GM20000 (cell line): ENCODE results near the gene ATE1.
A peak's percentile ranks its signal among the peaks of the same experiment; 100 is the strongest.
"Not testable (repeated sequence)": the region's sequence is repeated elsewhere in the genome, so short reads cannot be mapped to it uniquely, and the experiment has no call there.

ENCODE experiments used
- DNase-seq: peaks from one replicate; pipeline ENCODE4 v3.0.0; 2012; ENCODE audit warnings: low spot score
- CTCF ChIP-seq: IDR thresholded peaks from 2 replicates; pipeline ENCODE4 v1.5.1; 2012; ENCODE audit warnings: mild to moderate bottlenecking, control low read depth; ENCODE audit errors: extremely low read depth, missing control alignments

Gene ATE1

GRCh38 chr10:121764233-121764942 lies 163.4 kb downstream of the ATE1 start:
- no peak for TF ChIP-seq CTCF
- no peak for DNase-seq

GRCh38 chr10:121757241-121757640 lies 170.6 kb downstream of the ATE1 start:
- DNase-seq, result not testable (repeated sequence)

GRCh38 chr10:121755496-121755895 lies 172.3 kb downstream of the ATE1 start:
- DNase-seq, result not testable (repeated sequence)

- no peak for DNase-seq
- no peak for TF ChIP-seq CTCF
Observed at GRCh38 chr10:121754666-121755065, 173.2 kb downstream of the ATE1 start.

GRCh38 chr10:121753726-121754476 lies 173.9 kb downstream of the ATE1 start:
- no peak for TF ChIP-seq CTCF
- peak; percentile 38 for DNase-seq

- no peak for DNase-seq
- no peak for TF ChIP-seq CTCF
Observed at GRCh38 chr10:121751191-121751760, 176.6 kb downstream of the ATE1 start.

- no peak for DNase-seq
- no peak for TF ChIP-seq CTCF
Observed at GRCh38 chr10:121747163-121747775, 180.6 kb downstream of the ATE1 start.

- DNase-seq, result no peak
- no peak for TF ChIP-seq CTCF
Observed at GRCh38 chr10:121741248-121741792, 186.5 kb downstream of the ATE1 start.
